Immature natural killer cell (primary cell): ENCODE data around the gene MAP3K21. TPM values are rescaled to one million over a fixed set of nuclear protein-coding genes. Genes with fewer than 3 reads are reported as not detected.

Source experiments
- DNase-seq, 3 donors: peaks; one replicate each; pipeline ENCODE4 v3.0.0; 2022; ENCODE audit warnings: mixed read lengths in 1 of 3
- H3K27ac Mint-ChIP-seq, 6 donors: one replicate each; pipeline ENCODE4 v1.8.0; 2020; ENCODE audit warnings: mixed read lengths in 6 of 6, mild to moderate bottlenecking in 5 of 6, inconsistent platforms in 4 of 6, moderate library complexity in 3 of 6
- H3K27me3 Mint-ChIP-seq, 3 donors: one replicate each; pipeline ENCODE4 v1.8.0; 2020 to 2021; ENCODE audit warnings: low read depth in 3 of 3, mild to moderate bottlenecking in 3 of 3, mixed read lengths in 3 of 3, moderate library complexity in 3 of 3, inconsistent platforms in 1 of 3
- H3K36me3 Mint-ChIP-seq, 3 donors: one replicate each; pipeline ENCODE4 v1.8.0; 2020; ENCODE audit warnings: mixed read lengths in 3 of 3, inconsistent platforms in 2 of 3, mild to moderate bottlenecking in 2 of 3
- H3K4me1 Mint-ChIP-seq, 2 donors: one replicate each; pipeline ENCODE4 v1.8.0; 2020; ENCODE audit warnings: inconsistent platforms in 2 of 2, mild to moderate bottlenecking in 2 of 2, mixed read lengths in 2 of 2, moderate library complexity in 1 of 2
- H3K4me3 Mint-ChIP-seq, 5 donors: one replicate each; pipeline ENCODE4 v1.8.0; 2020; ENCODE audit warnings: mild to moderate bottlenecking in 5 of 5, mixed read lengths in 5 of 5, inconsistent platforms in 3 of 5, moderate library complexity in 3 of 5
- H3K9me3 Mint-ChIP-seq, 6 donors: one replicate each; pipeline ENCODE4 v1.8.0; 2020; ENCODE audit warnings: mild to moderate bottlenecking in 6 of 6, mixed read lengths in 6 of 6, inconsistent platforms in 4 of 6, moderate library complexity in 3 of 6
- polyA plus RNA-seq, 3 donors: library from polyadenylated mRNA; unstranded; fragments of 300-500 nt; fragmentation: Illumina TruSeq; gene quantifications; one replicate each; pipeline ENCODE4 v1.2.3, GENCODE V29; 2021

The MAP3K21 gene
- polyA plus RNA-seq, 3 donors from 2014 or later = 0.09 TPM; not detected in 2

DNA sequence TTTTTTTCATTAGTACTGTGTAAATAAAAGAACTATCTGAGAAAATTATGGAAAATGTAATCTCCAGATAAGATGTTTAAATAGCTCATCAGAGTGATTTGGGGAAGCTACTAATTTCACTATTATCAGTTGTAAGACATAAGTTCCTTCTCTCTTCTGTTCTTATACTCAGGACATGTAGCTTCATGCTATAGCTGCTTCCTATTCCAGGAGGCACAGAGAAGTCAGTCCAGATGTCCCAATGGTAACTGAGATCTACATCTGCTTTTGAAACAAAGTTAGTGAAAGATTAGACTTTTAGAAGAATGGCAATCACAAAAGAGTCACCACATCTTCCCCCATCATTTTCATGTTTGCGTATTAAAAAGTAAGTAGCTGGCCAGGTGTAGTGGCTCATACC, 5.6 kb downstream of the MAP3K21 start:
- Mint-ChIP-seq H3K27ac (no peak overlapping the region), H3K4me3 (no peak overlapping the region), H3K4me1 (peaks cover 12% of the 10 kb centered on the region in 2 donors), H3K36me3 (no peaks in the 10 kb centered on the region), H3K27me3 (peaks cover 4 to 16% (median 6%) of the 10 kb centered on the region in 3 donors), H3K9me3 (no peaks in the 10 kb centered on the region)
- no peak for DNase-seq

DNA sequence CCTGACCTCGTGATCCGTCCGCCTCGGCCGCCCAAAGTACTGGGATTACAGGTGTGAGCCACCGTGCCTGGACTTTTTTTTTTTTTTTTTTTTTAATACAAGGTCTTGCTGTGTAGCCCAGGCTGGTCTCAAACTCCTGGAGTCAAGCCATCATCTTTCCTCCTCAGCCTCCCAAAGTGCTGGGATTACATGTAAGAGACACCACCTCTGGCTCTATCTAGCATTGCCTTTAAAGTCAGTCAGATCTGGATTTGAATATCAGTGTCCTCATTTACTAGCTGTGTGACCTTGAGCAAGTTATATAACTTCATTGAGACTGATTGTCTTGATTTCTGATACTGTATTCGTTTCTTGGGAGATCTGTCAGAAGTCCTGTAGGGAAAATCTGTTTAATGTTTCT, 6.6 kb downstream of the MAP3K21 start:
- no peaks in the 10 kb centered on the region for H3K9me3 Mint-ChIP-seq
- no peak overlapping the region for H3K4me3 Mint-ChIP-seq
- H3K4me1 Mint-ChIP-seq = peaks cover 7% of the 10 kb centered on the region in 2 donors
- H3K36me3 Mint-ChIP-seq = no peaks in the 10 kb centered on the region
- DNase-seq = no peak
- H3K27me3 Mint-ChIP-seq = peaks cover 4 to 19% (median 4%) of the 10 kb centered on the region in 3 donors
- H3K27ac Mint-ChIP-seq = no peak overlapping the region

- Mint-ChIP-seq H3K9me3 (no peaks in the 10 kb centered on the region), H3K27ac (no peak overlapping the region), H3K27me3 (peaks cover 2 to 23% (median 9%) of the 10 kb centered on the region in 3 donors), H3K4me3 (no peak overlapping the region), H3K36me3 (no peaks in the 10 kb centered on the region), H3K4me1 (peaks cover 0 to 2% of the 10 kb centered on the region in 2 donors)
- no peak for DNase-seq
Observed at GRCh38 chr1:233336554-233337456, 9.3 kb downstream of the MAP3K21 start.

DNA sequence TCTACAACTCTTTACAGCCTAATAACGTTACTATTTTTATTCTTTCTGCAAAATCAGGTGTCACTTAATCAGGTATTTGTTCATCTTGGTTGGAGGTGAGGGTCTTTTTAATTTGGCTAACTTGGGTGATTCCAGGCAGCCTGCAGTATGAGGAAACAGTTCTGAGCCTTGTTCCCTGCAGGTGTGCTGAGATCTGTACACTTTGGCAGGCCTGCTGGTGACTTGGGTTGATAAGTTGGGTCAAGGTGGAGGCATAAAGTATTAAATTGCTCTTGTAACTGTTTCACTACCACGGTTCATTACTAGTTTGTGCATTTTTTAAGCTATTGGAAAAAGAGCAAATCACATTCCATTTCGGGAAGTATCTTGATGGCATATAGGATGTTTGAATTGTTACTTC, 10.0 kb downstream of the MAP3K21 start:
- no peak overlapping the region for H3K4me3 Mint-ChIP-seq
- peaks cover 0 to 23% (median 8%) of the 10 kb centered on the region in 3 donors for H3K27me3 Mint-ChIP-seq
- H3K36me3 Mint-ChIP-seq = no peaks in the 10 kb centered on the region
- peaks cover 0 to 2% of the 10 kb centered on the region in 2 donors for H3K4me1 Mint-ChIP-seq
- no peak for DNase-seq
- no peaks in the 10 kb centered on the region for H3K9me3 Mint-ChIP-seq
- no peak overlapping the region for H3K27ac Mint-ChIP-seq

DNA sequence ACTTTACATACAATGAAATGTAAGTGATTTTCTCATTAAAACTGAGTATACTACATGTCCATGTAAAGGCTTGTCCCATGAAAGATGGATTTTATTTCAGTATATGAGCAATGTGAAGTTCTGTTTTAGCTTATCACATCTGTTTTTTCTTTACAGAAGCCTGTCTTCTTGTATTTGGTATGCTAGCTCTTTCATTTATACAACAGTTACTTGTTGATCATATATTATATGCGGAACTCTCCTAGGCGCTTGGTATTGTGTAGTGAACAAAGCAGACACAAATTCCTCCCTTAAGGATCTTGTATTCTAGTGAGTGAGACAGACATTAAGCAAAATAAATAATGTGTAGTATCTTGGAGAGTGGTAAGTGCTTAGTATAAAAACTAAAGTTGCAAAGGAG, 10.6 kb downstream of the MAP3K21 start:
- Mint-ChIP-seq H3K4me3 (no peak overlapping the region), H3K27me3 (peaks cover 0 to 22% (median 8%) of the 10 kb centered on the region in 3 donors), H3K27ac (no peak overlapping the region), H3K36me3 (no peaks in the 10 kb centered on the region), H3K9me3 (no peaks in the 10 kb centered on the region), H3K4me1 (peaks cover 0 to 2% of the 10 kb centered on the region in 2 donors)
- DNase-seq = no peak

GRCh38 chr1:233340031-233340555, 12.6 kb downstream of the MAP3K21 start:
- peaks cover 2 to 24% (median 8%) of the 10 kb centered on the region in 3 donors for H3K27me3 Mint-ChIP-seq
- H3K4me3 Mint-ChIP-seq = no peak overlapping the region
- no peak for DNase-seq

DNA sequence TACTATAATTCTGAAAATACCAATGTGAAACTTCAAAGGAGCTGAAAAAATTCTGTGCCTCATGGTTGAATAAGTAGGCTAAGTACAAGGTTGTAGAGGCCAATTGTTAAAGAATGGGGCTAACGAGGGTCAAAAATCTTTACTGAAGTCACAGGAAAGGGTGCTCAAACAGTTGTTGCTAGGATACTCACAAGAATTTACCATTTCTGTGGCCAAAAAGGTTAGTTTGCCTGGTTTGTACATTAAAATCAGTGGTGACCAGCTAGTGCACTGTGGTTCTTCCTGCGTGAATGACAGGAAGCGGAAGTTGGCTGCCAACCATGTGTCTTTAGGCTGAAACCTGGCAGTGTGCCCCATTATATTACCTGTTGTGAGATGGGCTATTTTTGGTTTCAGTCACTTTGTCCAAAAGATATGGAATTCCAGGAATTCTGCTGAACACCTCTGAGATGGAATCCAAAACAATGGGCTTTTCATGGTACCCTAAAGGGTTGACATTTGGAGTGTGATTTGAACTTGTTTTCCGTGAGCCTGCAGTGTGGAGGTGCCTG, 13.5 kb downstream of the MAP3K21 start:
- DNase-seq = peak in 2 of 3 donors; percentile 7 to 13
- Mint-ChIP-seq H3K27ac (no peak overlapping the region), H3K36me3 (no peaks in the 10 kb centered on the region), H3K4me1 (peaks cover 0 to 2% of the 10 kb centered on the region in 2 donors), H3K9me3 (peaks cover 0 to 6% (median 0%) of the 10 kb centered on the region in 6 donors), H3K4me3 (no peak overlapping the region), H3K27me3 (peaks cover 2 to 20% (median 9%) of the 10 kb centered on the region in 3 donors)

More at GRCh38 chr1:233340031-233340555, 12.6 kb downstream of the MAP3K21 start:
- Mint-ChIP-seq H3K36me3 (no peaks in the 10 kb centered on the region), H3K9me3 (peaks cover 0 to 6% (median 0%) of the 10 kb centered on the region in 6 donors), H3K27ac (no peak overlapping the region), H3K4me1 (peaks cover 0 to 2% of the 10 kb centered on the region in 2 donors)

- peaks cover 0 to 2% of the 10 kb centered on the region in 2 donors for H3K4me1 Mint-ChIP-seq
Observed at GRCh38 chr1:233342086-233342485, 14.6 kb downstream of the MAP3K21 start.

GRCh38 chr1:233343262-233343661, 15.7 kb downstream of the MAP3K21 start:
- H3K27me3 Mint-ChIP-seq = peaks cover 2 to 15% (median 9%) of the 10 kb centered on the region in 3 donors
- H3K4me3 Mint-ChIP-seq = no peak overlapping the region
- H3K4me1 Mint-ChIP-seq = peaks cover 0 to 2% of the 10 kb centered on the region in 2 donors

More at GRCh38 chr1:233342086-233342485, 14.6 kb downstream of the MAP3K21 start:
- no peaks in the 10 kb centered on the region for H3K36me3 Mint-ChIP-seq
- H3K27ac Mint-ChIP-seq = no peak overlapping the region
- H3K4me3 Mint-ChIP-seq = no peak overlapping the region
- no peak for DNase-seq
- H3K9me3 Mint-ChIP-seq = peaks cover 0 to 6% (median 0%) of the 10 kb centered on the region in 6 donors
- peaks cover 2 to 14% (median 10%) of the 10 kb centered on the region in 3 donors for H3K27me3 Mint-ChIP-seq

DNA sequence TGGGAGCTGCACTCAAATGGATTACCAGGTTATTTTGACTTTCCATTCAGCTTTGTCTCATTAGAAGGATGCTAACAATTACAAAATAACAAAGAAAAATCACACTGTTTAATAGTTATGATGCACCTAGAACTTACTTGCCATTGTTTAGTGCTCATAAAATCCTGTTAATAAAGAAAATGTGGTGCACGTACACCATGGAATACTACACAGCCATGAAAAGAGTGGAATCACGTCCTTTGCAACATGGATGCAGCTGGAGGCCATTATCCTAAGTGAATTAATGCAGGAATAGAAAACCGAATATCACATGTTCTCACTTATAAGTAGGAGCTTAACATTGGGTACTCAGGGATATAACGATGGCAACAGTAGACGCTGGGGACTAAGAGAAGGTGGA, 19.8 kb downstream of the MAP3K21 start:
- no peak for DNase-seq
- H3K4me3 Mint-ChIP-seq = no peak overlapping the region
- no peaks in the 10 kb centered on the region for H3K36me3 Mint-ChIP-seq
- H3K9me3 Mint-ChIP-seq = peaks cover 0 to 8% (median 0%) of the 10 kb centered on the region in 6 donors
- H3K4me1 Mint-ChIP-seq = no peaks in the 10 kb centered on the region
- no peak overlapping the region for H3K27ac Mint-ChIP-seq
- peaks cover 4 to 10% (median 4%) of the 10 kb centered on the region in 3 donors for H3K27me3 Mint-ChIP-seq

More at GRCh38 chr1:233343262-233343661, 15.7 kb downstream of the MAP3K21 start:
- Mint-ChIP-seq H3K9me3 (peaks cover 0 to 6% (median 0%) of the 10 kb centered on the region in 6 donors), H3K27ac (no peak overlapping the region), H3K36me3 (no peaks in the 10 kb centered on the region)
- no peak for DNase-seq

GRCh38 chr1:233349137-233349536, 21.6 kb downstream of the MAP3K21 start:
- H3K9me3 Mint-ChIP-seq = peaks cover 0 to 5% (median 0%) of the 10 kb centered on the region in 6 donors

GRCh38 chr1:233354983-233355382, 27.5 kb downstream of the MAP3K21 start:
- Mint-ChIP-seq H3K27ac (no peak overlapping the region), H3K9me3 (peaks cover 0 to 1% (median 0%) of the 10 kb centered on the region in 6 donors), H3K27me3 (peaks cover 0 to 5% (median 2%) of the 10 kb centered on the region in 3 donors), H3K4me3 (no peak overlapping the region), H3K36me3 (no peaks in the 10 kb centered on the region), H3K4me1 (no peaks in the 10 kb centered on the region)
- DNase-seq = no peak

More at GRCh38 chr1:233349137-233349536, 21.6 kb downstream of the MAP3K21 start:
- H3K36me3 Mint-ChIP-seq = no peaks in the 10 kb centered on the region
- H3K4me1 Mint-ChIP-seq = no peaks in the 10 kb centered on the region
- peaks cover 2 to 8% (median 4%) of the 10 kb centered on the region in 3 donors for H3K27me3 Mint-ChIP-seq
- no peak overlapping the region for H3K27ac Mint-ChIP-seq
- no peak overlapping the region for H3K4me3 Mint-ChIP-seq
- DNase-seq = no peak

GRCh38 chr1:233355841-233356704, 28.5 kb downstream of the MAP3K21 start:
- H3K4me1 Mint-ChIP-seq = no peaks in the 10 kb centered on the region
- H3K9me3 Mint-ChIP-seq = no peaks in the 10 kb centered on the region
- H3K27me3 Mint-ChIP-seq = peaks cover 0 to 5% (median 2%) of the 10 kb centered on the region in 3 donors
- DNase-seq = peak in 1 of 3 donors; percentile 0
- H3K27ac Mint-ChIP-seq = no peak overlapping the region
- no peaks in the 10 kb centered on the region for H3K36me3 Mint-ChIP-seq
- no peak overlapping the region for H3K4me3 Mint-ChIP-seq
